ENCODE data around the gene MAPKAP1. TPM values are rescaled to one million over a fixed set of nuclear protein-coding genes. Genes with fewer than 3 reads are reported as not detected.

Gene MAPKAP1
- total RNA-seq, 1 donor from 2014 or later = 49.6 TPM

DNA sequence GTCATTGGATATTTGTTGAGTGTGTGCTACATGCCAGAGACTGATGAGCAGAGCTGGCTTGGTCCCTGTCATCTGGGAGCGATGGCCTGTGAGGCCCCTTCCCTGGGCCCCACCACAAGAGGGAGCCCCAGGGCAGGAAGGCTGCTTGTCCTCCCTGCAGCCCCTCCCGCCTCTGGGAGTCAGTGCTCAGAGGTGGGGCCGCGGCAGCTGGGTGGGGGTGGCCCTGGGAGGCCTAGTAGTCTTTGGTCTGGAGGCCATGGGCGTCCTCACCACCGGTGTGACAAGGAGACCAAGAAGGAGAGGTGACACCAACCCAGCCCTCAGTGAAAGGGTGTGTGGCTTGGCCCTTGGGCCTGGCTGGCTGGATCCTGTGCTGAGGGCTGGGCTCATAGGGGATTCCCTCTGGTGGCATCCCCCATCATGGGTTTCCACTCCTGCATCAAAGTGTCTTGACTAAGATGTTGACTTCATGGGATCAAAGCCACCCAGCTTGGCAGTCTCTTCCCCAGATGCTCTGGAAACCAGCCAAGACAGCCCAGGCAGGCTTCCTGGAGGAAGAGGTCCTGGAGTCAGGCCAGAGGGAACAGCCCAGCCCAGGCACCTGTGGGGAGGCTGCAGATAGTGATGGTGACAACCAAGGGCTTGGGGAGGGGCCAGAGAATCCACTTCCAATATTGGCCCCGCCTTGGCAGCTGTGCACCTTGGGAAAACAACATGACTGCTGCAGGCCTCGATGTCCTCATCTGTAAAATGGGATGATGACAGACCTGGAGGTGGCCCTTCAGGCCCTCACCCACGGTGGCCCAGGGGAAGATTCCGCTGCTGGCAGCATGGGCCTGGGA lies 278.7 kb downstream of the MAPKAP1 start:
- Histone ChIP-seq H3K36me3 (no peaks in the 10 kb centered on the region), H3K4me3 (no peak overlapping the region), H3K9me3 (no peaks in the 10 kb centered on the region), H3K4me1 (no peaks in the 10 kb centered on the region), H3K27me3 (no peaks in the 10 kb centered on the region), H3K27ac (no peak overlapping the region)
- intact Hi-C loops (cut with DNase I) = no loop called here
- TF ChIP-seq, protein P1, sequence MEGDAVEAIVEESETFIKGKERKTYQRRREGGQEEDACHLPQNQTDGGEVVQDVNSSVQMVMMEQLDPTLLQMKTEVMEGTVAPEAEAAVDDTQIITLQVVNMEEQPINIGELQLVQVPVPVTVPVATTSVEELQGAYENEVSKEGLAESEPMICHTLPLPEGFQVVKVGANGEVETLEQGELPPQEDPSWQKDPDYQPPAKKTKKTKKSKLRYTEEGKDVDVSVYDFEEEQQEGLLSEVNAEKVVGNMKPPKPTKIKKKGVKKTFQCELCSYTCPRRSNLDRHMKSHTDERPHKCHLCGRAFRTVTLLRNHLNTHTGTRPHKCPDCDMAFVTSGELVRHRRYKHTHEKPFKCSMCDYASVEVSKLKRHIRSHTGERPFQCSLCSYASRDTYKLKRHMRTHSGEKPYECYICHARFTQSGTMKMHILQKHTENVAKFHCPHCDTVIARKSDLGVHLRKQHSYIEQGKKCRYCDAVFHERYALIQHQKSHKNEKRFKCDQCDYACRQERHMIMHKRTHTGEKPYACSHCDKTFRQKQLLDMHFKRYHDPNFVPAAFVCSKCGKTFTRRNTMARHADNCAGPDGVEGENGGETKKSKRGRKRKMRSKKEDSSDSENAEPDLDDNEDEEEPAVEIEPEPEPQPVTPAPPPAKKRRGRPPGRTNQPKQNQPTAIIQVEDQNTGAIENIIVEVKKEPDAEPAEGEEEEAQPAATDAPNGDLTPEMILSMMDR (IDR thresholded peaks at IDR 0.05) = peak in 1 of 3 experiments; percentile 5
- DNase-seq (ENCODE audit: low spot score in 2 of 2) = no peak

DNA sequence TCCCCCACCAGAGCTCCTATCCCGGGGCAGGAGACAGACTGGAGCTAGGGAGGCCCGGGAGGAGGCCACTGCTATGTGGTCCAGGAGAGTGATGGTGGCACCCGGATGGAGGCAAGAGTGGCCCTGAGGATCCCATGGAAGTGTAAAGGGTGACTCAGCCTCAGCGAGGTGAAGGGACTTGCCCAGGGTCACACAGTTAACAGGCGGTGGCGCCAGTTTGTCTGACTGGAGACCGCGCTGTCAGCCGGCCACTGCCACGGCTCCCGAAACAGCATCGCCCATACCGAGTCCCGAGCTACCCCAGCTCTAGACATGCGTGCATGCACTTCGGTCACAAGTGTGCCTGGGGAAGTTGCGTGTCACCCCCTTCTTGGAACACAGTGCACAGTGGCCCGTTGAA lies 279.5 kb downstream of the MAPKAP1 start:
- Histone ChIP-seq H3K36me3 (no peaks in the 10 kb centered on the region), H3K9me3 (no peaks in the 10 kb centered on the region), H3K27me3 (no peaks in the 10 kb centered on the region), H3K27ac (no peak overlapping the region), H3K4me1 (no peaks in the 10 kb centered on the region), H3K4me3 (no peak overlapping the region)
- no peak for DNase-seq (ENCODE audit: low spot score in 2 of 2)
- TF ChIP-seq, protein P1 (IDR thresholded peaks at IDR 0.05) = no peak
- intact Hi-C loops (cut with DNase I) = no loop called here

DNA sequence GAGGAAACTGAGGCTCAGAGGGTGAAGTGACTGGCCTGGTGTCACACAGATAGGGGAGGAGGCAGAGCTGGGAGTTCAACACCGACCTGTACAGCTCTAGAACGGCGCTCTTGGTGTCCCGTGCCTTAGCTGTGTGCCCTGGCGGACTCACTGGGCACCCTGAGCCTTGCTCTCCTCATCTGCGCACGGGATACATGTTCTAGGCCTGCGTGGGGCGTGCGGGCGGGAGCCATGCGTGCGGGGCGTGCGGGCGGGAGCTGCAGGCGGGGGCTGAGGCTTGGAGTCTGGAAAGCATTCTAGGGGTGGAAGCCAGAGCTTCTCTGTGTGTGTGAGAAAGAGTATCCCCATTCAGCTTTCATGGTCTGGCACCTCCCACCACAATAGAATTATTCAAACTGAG lies 280.1 kb downstream of the MAPKAP1 start:
- Histone ChIP-seq H3K36me3 (no peaks in the 10 kb centered on the region), H3K27me3 (no peaks in the 10 kb centered on the region), H3K27ac (no peak overlapping the region), H3K4me3 (no peak overlapping the region), H3K4me1 (no peaks in the 10 kb centered on the region), H3K9me3 (no peaks in the 10 kb centered on the region)
- intact Hi-C loops (cut with DNase I) = no loop called here
- no peak for DNase-seq (ENCODE audit: low spot score in 2 of 2)
- TF ChIP-seq, protein P1 (IDR thresholded peaks at IDR 0.05) = no peak

DNA sequence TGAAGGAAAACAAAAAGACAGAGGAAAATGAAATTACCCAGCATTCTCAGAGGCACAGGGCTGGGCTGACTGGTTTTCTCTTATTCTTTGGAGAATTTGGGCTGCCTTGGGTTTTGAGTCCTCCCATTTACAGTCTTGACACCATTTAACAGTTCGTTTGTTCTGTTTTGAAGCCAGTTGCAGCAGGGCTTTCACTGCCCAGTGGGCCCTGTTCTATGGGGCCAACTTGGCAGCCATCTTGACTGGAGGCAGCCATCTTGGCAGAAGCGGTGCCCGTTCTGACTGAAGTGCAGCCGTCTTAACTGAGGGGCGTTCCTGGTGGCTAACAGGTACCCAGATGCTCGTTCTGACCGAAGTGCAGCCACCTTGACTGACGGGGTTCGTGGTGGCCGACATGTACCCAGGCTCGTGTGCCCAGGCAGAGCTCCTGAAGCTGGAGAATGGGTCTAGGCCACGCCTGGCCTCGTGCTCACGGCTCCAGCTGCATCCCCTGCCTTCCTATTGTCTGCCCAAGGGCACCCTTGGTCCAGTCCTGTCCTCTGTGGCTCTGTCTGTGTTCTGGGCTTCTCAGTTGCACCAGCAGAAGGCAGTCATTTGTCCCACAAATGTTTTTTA lies 281.0 kb downstream of the MAPKAP1 start:
- Histone ChIP-seq H3K4me1 (no peaks in the 10 kb centered on the region), H3K9me3 (no peaks in the 10 kb centered on the region), H3K36me3 (no peaks in the 10 kb centered on the region), H3K27me3 (no peaks in the 10 kb centered on the region), H3K4me3 (no peak overlapping the region), H3K27ac (no peak overlapping the region)
- intact Hi-C loops (cut with DNase I) = no loop called here
- no peak for DNase-seq (ENCODE audit: low spot score in 2 of 2)
- TF ChIP-seq, protein P1 (IDR thresholded peaks at IDR 0.05) = no peak

DNA sequence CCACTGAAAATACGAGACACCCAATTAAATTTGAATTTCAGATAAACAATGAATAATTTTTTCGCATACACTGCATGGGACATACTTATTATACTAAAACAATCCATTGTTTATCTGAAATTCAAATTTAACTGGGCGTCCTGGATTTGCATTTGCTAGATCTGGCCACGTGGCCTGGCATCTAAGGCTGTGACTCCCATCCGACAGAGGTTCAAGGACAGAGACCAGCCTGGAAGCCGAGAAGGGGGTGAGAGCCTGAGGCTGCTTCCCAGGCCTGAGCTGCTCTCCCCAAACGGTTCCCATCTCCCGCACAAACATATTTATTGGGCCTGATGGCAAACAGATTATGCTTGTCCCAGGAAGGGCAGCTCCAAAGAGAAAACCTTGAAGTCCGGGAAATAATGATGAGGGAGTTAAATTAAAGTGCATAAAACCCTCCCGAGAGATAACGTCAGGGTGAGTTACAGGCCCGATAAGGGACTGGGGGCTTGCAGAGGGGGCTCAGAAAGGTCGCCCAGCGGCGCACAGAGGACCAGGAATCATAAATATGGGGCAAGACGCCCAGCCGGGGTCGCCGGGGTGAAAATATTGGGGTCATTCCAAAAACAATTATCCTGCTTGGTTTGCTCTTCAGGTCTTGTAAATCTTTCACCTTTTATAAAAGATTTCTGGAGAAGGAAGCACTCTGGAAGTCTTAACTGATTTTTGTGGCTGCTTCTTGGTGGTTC lies 281.7 kb downstream of the MAPKAP1 start:
- H3K27me3 ChIP-seq = no peaks in the 10 kb centered on the region
- intact Hi-C loops (cut with DNase I) = no loop called here
- TF ChIP-seq, protein P1 (IDR thresholded peaks at IDR 0.05) = no peak

More for the DNA sequence above, 281.7 kb downstream of the MAPKAP1 start:
- Histone ChIP-seq H3K4me3 (no peak overlapping the region), H3K36me3 (no peaks in the 10 kb centered on the region), H3K4me1 (no peaks in the 10 kb centered on the region), H3K9me3 (no peaks in the 10 kb centered on the region), H3K27ac (no peak overlapping the region)
- DNase-seq (ENCODE audit: low spot score in 2 of 2) = no peak

Data from ascending aorta (tissue), 2 donors.